KMS-11 (cell line): ENCODE data around the gene CACNG3.
A peak's percentile ranks its signal among the peaks of the same experiment; 100 is the strongest.

Experiments used
- H2AFZ ChIP-seq: fragments of 200-600 bp; sonication (generic); 2 replicates; pipeline ENCODE4 v1.6.1; 2016; ENCODE audit warnings: antibody characterized with exemption, mixed run types, low read depth
- H3K27ac ChIP-seq: fragments of 200-600 bp; sonication (generic); 2 replicates; pipeline ENCODE4 v1.6.1; 2016; ENCODE audit warnings: mild to moderate bottlenecking, mixed run types
- H3K27me3 ChIP-seq: fragments of 200-600 bp; sonication (generic); 2 replicates; pipeline ENCODE4 v1.6.1; 2017; ENCODE audit warnings: mild to moderate bottlenecking, low read depth, mixed run types, moderate library complexity; ENCODE audit not compliant: insufficient read depth
- H3K36me3 ChIP-seq: fragments of 200-600 bp; sonication (generic); 2 replicates; pipeline ENCODE4 v1.6.1; 2017; ENCODE audit warnings: mild to moderate bottlenecking, mixed run types; ENCODE audit not compliant: insufficient read depth
- H3K4me1 ChIP-seq: fragments of 200-600 bp; sonication (generic); 2 replicates; pipeline ENCODE4 v1.6.1; 2016; ENCODE audit warnings: mild to moderate bottlenecking, low read depth, mixed run types; ENCODE audit not compliant: poor library complexity, severe bottlenecking
- H3K4me2 ChIP-seq: fragments of 200-600 bp; sonication (generic); 2 replicates; pipeline ENCODE4 v1.7.0; 2016; ENCODE audit warnings: mild to moderate bottlenecking, mixed run types
- H3K4me3 ChIP-seq: fragments of 200-600 bp; sonication (generic); IDR thresholded peaks from 2 replicates; pipeline ENCODE4 v1.6.1; 2017; ENCODE audit warnings: low read depth, low read length, mixed read lengths; ENCODE audit not compliant: insufficient read depth
- H3K79me2 ChIP-seq: fragments of 200-600 bp; sonication (generic); 2 replicates; pipeline ENCODE4 v1.6.1; 2016; ENCODE audit warnings: low read depth, mixed run types; ENCODE audit not compliant: insufficient read depth
- H3K9ac ChIP-seq: fragments of 200-600 bp; sonication (generic); 2 replicates; pipeline ENCODE4 v1.6.1; 2016; ENCODE audit warnings: mild to moderate bottlenecking, mixed run types
- H4K20me1 ChIP-seq: fragments of 200-600 bp; sonication (generic); 2 replicates; pipeline ENCODE4 v1.6.1; 2016; ENCODE audit warnings: mild to moderate bottlenecking, mixed run types; ENCODE audit not compliant: insufficient read depth
- CTCF ChIP-seq: fragments of 200-600 bp; sonication (generic); conservative IDR thresholded peaks from 2 replicates; pipeline ENCODE4 v1.6.1; 2017; ENCODE audit warnings: low read depth, mild to moderate bottlenecking, antibody characterized with exemption, low read length, moderate library complexity, mixed read lengths

The CACNG3 gene

GRCh38 chr16:24288516-24288915 is 32.4 kb downstream of the CACNG3 start:
- Histone ChIP-seq H4K20me1 (no peaks in the 10 kb centered on the region), H3K27me3 (no peaks in the 10 kb centered on the region), H3K79me2 (no peaks in the 10 kb centered on the region), H3K36me3 (no peaks in the 10 kb centered on the region), H3K4me1 (peaks cover 41% of the 10 kb centered on the region), H2AFZ (peak overlapping the region; percentile 84), H3K4me3 (no peak overlapping the region), H3K9ac (peak overlapping the region; percentile 26; the same call in 1 of the 2 replicates), H3K4me2 (peak overlapping the region; percentile 93), H3K27ac (peak overlapping the region; percentile 76)
- no peak for TF ChIP-seq CTCF

- no peaks in the 10 kb centered on the region for H3K27me3 ChIP-seq
- no peaks in the 10 kb centered on the region for H3K79me2 ChIP-seq
- peak overlapping the region; percentile 76 for H3K27ac ChIP-seq
- no peak overlapping the region for H3K4me3 ChIP-seq
- no peaks in the 10 kb centered on the region for H4K20me1 ChIP-seq
- H3K4me1 ChIP-seq: peaks cover 48% of the 10 kb centered on the region
- H3K9ac ChIP-seq: peak overlapping the region; percentile 26; the same call in 1 of the 2 replicates
- peak overlapping the region; percentile 84 for H2AFZ ChIP-seq
- no peaks in the 10 kb centered on the region for H3K36me3 ChIP-seq
- TF ChIP-seq CTCF: no peak
- peak overlapping the region; percentile 93 for H3K4me2 ChIP-seq
Measured at GRCh38 chr16:24289166-24289700, 33.1 kb downstream of the CACNG3 start.

- no peak overlapping the region for H3K4me2 ChIP-seq
- H3K27ac ChIP-seq: no peak overlapping the region
- no peak for TF ChIP-seq CTCF
- H4K20me1 ChIP-seq: no peaks in the 10 kb centered on the region
- H3K4me3 ChIP-seq: no peak overlapping the region
- no peak overlapping the region for H2AFZ ChIP-seq
- peaks cover 53% of the 10 kb centered on the region for H3K4me1 ChIP-seq
- H3K27me3 ChIP-seq: no peaks in the 10 kb centered on the region
- H3K79me2 ChIP-seq: no peaks in the 10 kb centered on the region
- no peak overlapping the region for H3K9ac ChIP-seq
- no peaks in the 10 kb centered on the region for H3K36me3 ChIP-seq
Measured at GRCh38 chr16:24291932-24292331, 35.8 kb downstream of the CACNG3 start.

- Histone ChIP-seq H4K20me1 (no peaks in the 10 kb centered on the region), H3K4me3 (no peak overlapping the region), H3K36me3 (no peaks in the 10 kb centered on the region), H3K79me2 (no peaks in the 10 kb centered on the region), H3K4me1 (peaks cover 45% of the 10 kb centered on the region), H3K4me2 (no peak overlapping the region), H2AFZ (no peak overlapping the region), H3K27ac (no peak overlapping the region), H3K27me3 (no peaks in the 10 kb centered on the region), H3K9ac (no peak overlapping the region)
- TF ChIP-seq CTCF: no peak
Measured at GRCh38 chr16:24294131-24294530, 38.0 kb downstream of the CACNG3 start.
